PFSK-1 (cell line): ENCODE data around the gene CENPB.

Source experiments
- POLR2AphosphoS5 ChIP-seq: IDR thresholded peaks from 2 replicates; pipeline ENCODE4 v1.6.1; 2012; ENCODE audit warnings: low read depth, mild to moderate bottlenecking, control low read depth, low read length, moderate library complexity
- REST ChIP-seq, 2 experiments: IDR thresholded peaks; 2 replicates each; pipeline versions ENCODE4 v1.6.1 to v1.8.0; 2011 to 2012; ENCODE audit warnings: low read depth in 2 of 2, low read length in 2 of 2, control low read depth in 1 of 2, inconsistent platforms in 1 of 2, mild to moderate bottlenecking in 1 of 2, moderate library complexity in 1 of 2; ENCODE audit not compliant: insufficient read depth in 1 of 2
- SIN3A ChIP-seq: IDR thresholded peaks from 2 replicates; pipeline ENCODE4 v1.6.1; 2012; ENCODE audit warnings: mild to moderate bottlenecking, low read length, moderate library complexity, borderline replicate concordance; ENCODE audit not compliant: insufficient read depth
- TAF1 ChIP-seq: IDR thresholded peaks from 2 replicates; pipeline ENCODE4 v1.6.1; 2012; ENCODE audit warnings: low read length, control low read depth, borderline replicate concordance; ENCODE audit not compliant: insufficient read depth

GRCh38 chr20:3752386-3752759 is 34.2 kb downstream of the CENPB start:
- TF ChIP-seq TAF1 (no peak), POLR2AphosphoS5 (no peak), REST (IDR thresholded peaks at IDR 0.05; ENCODE audit: insufficient read depth in 1 of 2, low read depth in 2 of 2, low read length in 2 of 2) (no peak), SIN3A (no peak)
